ENCODE data around the gene SMYD3.
"Not testable (repeated sequence)": the region's sequence is repeated elsewhere in the genome, so short reads cannot be mapped to it uniquely, and the experiment has no call there.

SMYD3 gene

DNA sequence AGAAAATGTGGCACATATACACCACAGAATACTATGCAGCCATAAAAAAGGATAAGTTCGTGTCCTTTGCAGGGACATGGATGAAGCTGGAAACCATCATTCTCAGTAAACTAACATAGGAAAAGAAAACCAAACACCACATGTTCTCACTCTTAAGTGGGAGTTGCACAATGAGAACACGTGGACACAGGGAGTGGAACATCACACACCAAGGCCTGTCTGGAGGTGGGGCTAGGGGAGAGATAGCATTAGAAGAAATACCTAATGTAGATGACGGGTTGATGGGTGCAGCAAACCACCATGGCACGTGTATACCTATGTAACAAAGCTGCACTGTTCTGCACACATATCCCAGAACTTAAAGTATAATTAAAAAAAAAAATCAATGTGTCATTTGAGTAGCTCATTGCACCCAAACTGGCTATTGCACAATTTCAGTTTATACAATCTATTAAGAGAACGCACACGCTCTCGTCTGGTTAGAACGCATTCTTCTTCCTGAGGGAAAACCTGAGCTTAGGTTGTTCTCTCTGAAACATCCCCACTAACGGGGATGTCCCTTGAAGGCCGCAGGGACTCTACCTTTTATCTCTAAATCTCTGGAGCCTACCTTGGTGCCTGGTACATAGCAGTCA, 535.9 kb downstream of the SMYD3 start:
- DNase-seq: not testable (repeated sequence)

DNA sequence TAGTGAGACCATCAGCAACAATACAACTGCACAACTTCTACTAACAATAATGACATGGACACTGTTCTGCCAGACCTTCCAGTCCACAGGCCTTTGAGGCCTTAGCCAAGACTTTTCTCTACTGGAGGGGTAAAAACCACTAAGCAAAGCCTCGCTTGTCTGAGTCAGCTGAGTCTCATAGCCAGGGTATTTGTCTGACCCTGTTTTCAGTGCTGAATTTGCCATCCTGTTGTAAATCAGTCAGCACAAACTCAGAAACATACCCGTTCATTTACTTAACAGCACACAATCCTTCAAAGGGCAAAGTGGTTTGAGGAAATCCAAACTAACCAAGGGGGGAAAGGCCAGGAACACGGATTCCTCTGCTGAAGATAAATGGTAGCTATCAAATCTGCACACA, 537.8 kb downstream of the SMYD3 start:
- no peak for DNase-seq

DNA sequence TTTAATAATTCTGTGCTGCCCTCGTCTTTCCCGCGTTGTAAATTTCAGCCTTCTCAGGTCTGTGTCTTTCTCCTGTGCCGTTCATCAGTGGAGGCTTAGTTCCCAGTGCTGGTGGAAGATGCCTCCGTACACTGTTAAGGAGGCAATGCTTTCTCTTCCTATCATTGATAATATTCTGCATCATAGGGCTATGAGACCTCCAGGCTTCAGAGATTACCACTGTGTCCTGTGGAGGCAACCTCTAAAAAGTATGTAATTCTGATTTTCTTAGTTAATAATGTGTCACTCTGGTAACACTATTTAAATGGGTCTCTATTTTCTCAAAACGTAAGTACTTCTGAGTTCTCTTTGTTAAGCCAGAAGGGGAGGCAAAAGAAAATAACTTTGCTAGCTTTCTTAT, 538.3 kb downstream of the SMYD3 start:
- no peak for DNase-seq

DNA sequence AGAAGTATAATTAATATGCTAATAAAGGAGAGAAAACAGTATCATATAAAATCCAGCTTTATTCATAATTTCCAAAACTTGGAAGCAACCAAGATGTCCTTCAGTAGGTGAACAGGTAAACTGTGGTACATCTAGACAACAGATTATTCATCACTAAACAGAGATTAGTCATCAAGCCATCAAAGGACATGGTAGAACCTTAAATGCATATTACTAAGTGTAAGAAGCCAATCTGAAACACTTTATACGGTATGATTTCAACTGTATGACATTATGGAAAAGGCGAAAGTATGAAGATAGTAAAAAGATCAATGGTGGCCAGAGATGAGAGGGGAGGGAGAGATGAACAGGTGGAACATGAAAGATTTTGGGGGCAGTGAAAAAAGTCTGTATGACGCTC, 541.7 kb downstream of the SMYD3 start:
- no peak for DNase-seq

DNA sequence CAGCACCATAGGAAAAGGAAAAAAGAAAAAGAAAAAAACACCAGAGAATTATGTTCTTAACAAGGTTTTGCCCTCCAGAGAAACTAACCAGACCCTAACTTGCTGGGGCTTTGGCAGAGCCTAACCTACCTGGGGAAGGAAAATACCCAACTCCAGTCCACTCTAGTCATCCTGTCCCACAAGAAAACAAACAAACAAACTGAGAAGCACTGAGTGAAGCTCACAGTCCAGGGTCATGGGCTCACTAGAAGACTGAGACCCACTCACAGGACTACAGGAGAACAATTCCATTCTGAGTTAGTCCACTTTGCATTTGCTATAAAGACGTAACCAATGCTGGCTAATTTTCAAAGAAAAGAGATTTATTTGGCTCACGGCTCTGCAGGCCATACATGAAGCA, 543.4 kb downstream of the SMYD3 start:
- no peak for DNase-seq

DNA sequence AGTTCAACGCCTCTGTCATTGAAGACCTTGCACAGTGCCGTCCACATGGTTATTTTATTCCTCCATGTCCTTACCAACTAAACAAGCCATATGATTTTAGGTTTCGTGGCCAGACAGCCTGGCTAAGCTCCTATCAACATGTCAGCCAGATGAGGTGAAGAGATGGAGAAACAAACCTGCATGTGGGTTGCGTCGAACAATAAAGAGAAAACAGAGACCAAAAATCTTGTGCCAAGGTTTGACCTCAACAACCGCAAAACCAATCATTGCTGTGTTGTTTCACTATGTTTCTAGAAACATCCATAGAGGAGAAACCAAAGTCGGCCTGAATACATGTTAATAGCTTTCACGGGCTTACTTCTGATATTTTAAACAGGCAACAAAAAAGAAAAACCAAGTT, 544.6 kb downstream of the SMYD3 start:
- no peak for DNase-seq

DNA sequence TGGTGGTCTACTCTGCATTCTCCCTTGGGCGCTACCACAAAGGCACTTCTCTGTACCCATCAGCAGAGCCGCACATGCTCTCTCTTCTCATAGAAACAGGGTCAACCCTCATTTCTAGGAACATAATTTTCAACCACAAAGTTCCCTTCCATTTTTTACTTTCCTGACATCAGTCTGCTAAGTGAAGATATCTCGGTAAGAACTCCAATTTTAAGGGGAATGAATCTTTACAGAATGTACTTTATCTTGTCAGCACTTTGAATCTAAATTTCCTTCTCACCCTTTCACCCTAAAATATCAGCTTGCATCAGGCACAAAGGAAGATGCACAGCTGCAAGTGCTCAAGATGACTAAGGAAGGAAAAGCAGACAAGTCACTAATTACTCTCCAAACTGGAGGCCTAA, 545.9 kb downstream of the SMYD3 start:
- DNase-seq: no peak

DNA sequence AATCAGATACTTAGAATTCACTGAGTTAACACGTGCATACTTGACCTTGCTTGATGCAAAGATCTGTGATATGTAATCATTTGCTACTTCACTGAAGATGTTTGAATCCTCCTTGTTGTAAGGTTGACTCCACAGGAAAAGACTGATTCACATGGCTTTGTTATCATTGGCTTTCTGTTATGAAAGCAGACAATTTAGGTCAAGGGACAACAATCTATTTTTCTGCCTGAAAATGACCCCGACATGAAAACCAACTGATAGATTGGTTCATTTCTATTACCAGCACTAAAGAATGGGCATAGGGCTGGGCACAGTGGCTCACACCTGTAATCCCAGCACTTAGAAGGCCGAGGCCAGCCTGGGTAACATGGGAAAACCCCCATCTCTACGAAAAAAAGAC, 546.9 kb downstream of the SMYD3 start:
- DNase-seq: no peak

DNA sequence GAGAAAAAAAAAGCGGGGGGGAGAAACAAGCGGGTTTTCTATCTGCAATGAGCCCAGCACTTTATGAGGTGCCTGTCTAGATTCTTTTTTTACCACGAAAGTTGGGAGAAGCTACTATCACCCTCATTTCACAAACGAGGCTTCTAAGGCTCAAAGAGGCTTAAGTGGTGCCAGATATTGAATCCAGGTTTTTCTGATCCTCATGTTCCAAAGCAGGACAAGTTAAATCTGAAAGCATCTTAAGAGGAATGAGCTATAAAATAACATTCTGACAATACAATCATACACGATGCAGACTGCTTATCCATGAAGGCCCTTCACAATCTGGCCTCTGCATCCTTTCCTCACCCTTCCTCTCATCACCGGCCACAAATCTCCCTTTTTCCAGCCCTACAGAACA, 549.1 kb downstream of the SMYD3 start:
- DNase-seq: no peak

DNA sequence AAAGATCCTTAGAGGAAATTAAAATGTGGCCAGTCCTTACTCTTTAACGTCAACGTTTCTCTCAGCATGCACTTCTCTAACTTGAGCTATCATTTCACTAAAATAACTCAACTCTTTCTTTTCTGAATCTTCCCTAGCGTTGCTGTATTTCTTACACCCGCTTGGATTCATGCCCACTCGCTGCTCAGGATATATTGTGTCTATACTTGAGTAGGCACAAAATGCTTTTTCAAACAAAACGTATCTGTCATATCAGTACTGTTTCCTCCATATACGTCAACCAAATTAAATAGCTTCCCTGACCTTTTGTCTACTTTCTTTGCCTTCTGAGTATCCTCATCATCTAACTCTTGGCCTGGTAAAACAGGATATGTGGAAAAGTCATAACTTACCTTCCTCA, 549.7 kb downstream of the SMYD3 start:
- no peak for DNase-seq

DNA sequence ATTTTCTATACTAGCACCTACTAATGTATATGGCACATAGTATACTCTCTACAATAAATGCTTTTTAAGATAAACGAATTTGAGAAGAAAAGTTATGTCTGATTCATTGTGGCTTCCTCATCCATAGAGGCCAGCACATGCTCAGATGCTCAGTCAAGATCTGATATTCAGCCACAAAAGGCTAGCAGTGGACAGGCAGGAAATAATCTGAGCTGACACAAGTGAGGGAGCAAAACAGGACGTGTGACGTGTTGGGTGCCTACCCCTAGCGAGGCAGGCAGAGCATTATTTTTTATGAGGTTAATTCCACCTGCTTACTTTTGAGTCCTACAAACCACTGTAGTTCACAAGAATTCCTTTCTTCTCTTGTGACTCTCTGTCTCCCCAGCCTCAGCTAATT, 550.9 kb downstream of the SMYD3 start:
- DNase-seq: no peak

DNA sequence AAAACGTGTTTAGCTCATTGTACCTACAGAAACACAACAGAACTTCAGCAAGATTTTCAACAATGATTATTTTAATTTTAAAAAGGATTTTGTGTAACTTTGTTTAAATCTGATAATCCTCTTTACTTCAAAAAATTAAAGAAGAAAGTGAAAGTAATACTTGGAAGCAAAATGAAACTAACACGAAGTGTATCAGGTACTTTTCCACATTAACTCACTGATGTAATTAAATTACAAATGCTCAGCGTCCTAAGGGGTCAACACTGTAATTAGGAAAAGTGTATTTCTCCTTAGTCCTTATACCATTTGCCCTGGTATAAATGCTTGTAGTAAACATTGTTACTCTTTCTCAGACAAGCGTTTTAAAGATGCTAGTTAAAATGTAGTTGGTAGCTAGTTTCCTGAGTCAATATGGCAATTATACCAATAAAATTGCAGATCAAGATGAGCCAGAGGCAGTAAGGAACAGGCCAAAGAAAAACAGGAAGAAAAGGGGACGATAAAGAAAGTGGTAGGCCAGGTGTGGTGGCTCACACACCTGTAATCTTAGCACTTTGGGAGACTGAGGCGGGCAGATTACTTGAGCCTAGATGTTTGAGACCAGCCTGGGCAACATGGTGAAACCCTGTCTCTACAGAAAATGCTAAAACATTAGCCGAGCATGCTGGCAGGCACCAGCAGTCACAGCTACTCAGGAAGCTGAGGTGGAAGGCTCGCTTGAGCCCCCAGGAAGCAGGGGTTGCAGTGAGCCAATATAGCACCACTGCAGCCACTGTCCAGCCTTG, 553.0 kb downstream of the SMYD3 start:
- DNase-seq: no peak

DNA sequence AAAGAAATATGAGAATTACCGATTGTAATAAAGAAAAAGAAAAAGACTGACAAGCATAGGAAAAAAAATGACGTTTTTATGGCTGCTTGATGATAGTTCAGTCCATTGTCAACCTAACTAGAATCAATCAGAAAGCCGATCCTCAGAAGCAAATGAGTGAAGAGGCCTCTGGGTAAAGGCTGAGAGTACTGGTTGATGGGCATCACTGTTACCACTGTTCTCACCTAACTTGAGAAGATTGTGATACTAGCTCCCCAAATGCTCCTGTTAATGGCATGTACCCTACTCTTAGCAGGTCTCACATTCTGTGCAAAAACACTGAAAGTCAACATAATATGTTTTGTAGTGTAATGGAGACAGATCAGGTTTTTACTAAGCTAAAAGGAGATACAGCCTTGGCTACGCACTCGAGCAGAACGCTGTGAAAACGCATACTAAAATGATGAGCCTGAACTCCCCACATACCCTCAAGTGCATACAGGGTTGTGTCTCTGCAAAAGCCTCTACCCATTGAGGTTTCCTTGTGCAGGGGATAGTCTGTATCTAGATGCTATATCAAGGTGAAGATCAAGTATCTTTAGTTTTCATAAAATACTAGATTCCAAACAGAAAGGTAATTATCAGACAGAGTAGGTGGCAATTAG, 554.6 kb downstream of the SMYD3 start:
- no peak for DNase-seq

DNA sequence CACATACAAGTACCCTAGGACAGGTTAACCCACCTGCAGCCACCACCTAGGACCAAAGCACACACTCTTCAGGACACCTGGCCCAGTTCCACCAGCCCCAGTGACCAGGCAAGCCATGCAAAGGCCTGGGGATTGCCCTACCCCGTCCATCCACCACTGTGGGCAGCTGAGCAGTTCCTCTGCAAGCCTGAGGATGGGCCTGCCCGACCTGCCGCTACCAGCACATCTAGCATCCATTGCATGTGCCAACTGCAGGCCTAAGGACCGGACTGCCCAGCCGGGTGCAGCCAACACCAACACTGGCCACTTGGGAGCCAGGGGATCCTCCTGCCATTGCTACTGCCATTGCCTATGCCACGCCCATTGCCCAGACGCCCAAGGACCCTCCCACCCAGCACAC, 558.3 kb downstream of the SMYD3 start:
- no peak for DNase-seq

DNA sequence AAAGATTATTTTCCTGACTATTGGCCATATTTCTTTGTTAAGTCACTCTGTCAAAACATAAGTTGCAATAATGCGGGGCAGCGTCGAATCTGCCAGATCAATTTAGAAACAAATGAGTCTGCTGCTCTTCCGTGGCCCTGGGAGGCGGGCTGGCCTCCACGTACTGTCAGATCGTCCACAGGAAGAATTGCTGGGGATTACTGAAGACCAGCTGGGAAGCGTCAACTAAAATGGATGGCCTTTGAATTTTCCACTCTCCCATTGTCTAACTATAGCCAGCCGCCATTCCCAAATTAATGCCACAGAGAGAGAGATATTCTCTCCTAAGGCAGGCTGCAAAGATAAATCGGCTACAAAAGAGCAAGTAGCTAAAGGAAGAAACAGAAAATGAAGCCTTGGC, 560.2 kb downstream of the SMYD3 start:
- DNase-seq: no peak

DNA sequence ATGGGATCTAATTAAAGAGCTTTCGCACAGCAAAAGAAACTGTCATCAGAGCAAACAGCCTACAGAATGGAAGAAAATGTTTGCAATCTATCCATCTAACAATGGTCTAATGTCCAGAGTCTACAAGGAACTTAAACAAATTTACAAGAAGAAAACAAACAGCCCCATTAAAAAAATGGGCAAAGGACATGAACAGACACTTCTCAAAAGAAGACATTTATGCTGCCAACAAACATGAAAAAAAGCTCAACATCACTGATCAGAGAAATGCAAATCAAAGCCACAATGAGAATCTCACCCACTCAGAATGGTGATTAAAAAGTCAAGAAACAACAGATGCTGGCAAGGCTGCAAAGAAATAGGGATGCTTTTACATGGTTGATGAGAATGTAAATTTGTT, 561.9 kb downstream of the SMYD3 start:
- DNase-seq: not testable (repeated sequence)

DNA sequence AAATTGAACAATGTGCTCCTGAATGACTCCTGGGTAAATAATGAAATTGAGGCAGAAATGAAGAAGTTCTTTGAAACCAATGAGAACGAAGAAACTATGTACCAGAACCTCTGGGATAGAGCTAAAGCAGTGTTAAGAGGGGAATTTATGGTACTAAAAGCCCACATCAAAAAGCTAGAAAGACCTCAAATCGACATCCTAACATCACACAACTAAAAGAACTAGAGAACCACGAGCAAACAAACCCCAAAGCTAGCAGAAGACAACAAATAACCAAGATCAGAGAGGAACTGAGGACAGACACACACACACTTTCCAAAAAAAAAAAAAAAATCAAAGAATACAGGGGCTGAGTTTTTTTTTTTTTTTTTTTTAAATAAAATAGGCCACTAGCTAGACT, 564.2 kb downstream of the SMYD3 start:
- DNase-seq: no peak

DNA sequence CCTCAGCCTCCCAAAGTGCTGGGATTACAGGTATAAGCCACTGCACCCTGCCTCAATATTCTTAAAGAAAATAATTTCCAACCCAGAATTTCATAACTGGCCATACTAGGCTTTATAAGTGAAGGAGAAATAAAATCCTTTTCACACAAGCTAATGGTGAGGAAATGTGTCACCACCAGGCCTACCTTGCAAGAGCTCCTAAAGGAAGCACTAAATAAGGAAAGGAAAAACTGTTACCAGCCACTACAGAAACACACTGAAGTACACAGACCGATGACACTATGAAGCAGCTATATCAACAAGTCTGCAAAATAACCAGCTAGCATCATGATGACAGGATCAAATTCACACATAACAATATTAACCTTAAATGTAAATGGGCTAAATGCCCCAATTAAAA, 565.3 kb downstream of the SMYD3 start:
- not testable (repeated sequence) for DNase-seq

DNA sequence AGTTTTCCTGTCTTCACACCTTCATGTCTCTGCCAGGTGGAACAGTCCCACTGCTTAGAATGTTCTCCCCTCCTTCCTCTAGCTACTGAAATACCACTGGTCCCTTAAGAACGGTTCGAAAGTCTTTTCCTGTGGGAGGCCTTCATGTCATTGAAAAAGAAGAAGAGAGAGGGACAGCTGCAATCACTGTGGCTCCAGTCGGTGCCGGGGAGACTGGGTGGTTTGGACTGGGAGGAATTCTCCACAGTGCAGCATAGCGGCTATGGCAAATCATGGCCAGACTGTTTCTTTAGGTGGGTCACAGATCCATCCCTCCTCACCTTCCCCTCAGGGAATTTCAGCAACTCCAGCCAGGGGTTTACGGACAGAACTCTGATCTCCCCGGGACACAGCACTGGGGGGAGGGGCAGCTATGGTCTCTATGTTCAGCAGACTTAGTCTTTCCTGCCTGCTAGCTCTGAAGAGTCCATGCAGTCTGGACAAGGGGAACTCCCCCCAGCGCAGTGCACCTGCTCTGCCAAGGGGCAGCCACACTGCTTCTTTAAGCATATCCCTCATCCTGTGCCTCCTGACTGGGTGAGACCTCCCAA, 567.2 kb downstream of the SMYD3 start:
- DNase-seq: no peak

DNA sequence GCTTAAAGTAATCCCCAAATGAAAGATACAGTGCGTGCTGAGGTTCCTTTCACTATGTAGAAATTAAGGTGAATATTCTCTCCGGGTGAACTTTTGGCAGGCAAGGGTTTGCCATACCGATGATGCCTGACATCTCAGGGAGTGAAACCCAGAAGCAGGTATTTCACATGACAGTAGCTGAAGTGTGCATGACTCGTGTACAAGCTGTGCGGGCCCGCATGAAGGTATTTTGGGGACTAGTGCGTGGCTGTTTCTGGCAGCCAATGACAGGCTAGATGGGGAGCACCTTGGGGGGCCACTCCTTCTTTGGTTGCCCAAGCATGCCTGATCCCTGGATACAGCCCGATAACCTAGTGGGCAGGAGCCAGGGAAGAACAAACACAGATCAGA, 569.0 kb downstream of the SMYD3 start:
- no peak for DNase-seq

DNA sequence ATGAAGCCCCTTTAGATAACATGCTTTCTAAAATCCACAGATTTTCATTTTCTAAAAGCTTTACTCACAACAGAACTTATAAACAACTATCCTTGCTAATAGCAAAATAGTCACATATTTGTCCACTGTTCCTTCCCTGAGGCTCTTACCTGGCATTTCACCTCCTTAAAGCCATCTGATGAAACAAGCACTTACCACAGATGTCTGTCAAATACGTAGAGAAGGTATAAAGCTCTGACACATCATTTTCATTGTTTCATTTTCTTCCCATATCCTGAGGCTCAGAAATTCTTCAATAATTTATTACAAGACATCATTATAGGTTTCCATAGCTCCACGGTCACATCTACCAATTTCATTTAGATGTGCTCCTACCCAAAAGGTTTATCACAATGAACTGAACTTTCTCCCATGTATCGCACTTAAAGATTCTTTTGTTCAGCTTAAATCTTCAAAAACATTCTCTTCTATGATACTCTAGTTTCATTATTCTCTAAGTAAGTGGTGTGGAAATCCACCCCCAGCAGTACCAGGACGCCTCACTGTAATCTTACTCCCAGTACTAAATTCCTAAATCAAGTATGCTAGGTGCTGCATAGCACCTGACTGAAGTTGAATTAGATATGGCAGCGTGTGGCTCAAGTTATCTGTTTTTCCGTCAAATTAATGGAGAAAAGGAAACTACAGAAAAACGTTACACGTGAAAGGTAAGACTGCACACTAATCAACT, 569.6 kb downstream of the SMYD3 start:
- no peak for DNase-seq

DNA sequence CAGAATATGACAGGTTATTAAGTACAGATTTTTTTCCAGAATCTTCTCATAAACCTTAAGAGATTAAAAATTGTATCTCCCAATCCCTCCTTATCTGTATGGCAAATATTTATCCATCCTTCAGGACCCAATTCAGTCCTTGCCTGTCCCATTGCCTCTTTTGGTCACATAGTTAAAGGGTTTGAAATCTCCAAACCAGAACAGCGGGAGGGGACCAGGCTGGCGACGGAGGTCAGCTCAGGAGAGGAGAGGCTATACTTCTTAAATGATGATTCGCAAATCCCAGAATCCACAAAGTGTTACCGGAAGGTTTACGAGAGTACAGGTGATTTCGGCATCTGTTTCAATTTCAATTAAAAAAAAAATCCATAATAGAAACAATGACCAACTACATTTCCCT, 572.7 kb downstream of the SMYD3 start:
- DNase-seq: no peak

DNA sequence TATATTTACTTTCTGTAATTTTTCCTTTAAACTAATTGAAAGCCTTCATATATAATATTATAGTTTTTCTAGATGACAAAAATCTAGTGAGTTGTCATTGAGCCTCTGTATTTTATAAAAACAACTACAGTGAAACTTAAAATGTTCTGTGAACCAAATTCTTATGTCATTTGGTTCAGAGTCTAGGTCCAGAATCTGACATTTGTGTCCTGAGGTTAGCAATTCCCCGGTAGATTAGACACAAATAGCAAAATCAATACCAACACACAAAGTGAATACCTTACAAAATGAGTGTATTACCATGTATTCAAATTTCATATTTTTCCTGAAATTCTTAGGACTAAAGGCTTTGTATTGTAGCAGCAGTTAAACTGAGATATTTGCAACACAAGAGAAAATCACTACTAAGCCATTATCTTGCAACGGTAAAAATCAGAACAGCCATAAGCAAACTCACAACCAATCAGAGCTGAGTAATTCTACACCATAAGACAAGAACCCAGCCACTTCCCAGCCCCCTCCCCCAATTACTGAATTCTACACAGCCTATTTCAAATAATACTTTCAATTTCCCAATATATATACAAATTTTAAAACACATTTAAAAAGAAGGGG, 573.5 kb downstream of the SMYD3 start:
- no peak for DNase-seq
